GM19239 (cell line): Measurements from ENCODE around the gene URB2.

Experiments
- DNase-seq: peaks from one replicate; pipeline ENCODE4 v3.0.0; 2011; ENCODE audit warnings: low spot score; ENCODE audit not compliant: insufficient read length
- FAIRE-seq: peaks from 2 replicates; lab custom pipeline; 2011; peaks lifted over from hg19 to GRCh38; lab: Jason Lieb, UNC

URB2 gene

GRCh38 chr1:229642376-229642775 lies 16.3 kb downstream of the URB2 start:
- no peak for FAIRE-seq
- DNase-seq, result no peak

- DNase-seq (no peak), FAIRE-seq (no peak)
Measured at GRCh38 chr1:229642970-229643369, 16.9 kb downstream of the URB2 start.

- peak; percentile 12 for DNase-seq
- FAIRE-seq, result peak; percentile 58
Measured at GRCh38 chr1:229643996-229644745, 18.1 kb downstream of the URB2 start.

- FAIRE-seq, result no peak
Measured at GRCh38 chr1:229645324-229645993, 19.4 kb downstream of the URB2 start.

GRCh38 chr1:229648406-229648805 lies 22.4 kb downstream of the URB2 start:
- no peak for FAIRE-seq
- DNase-seq, result no peak

More at GRCh38 chr1:229645324-229645993, 19.4 kb downstream of the URB2 start:
- DNase-seq, result no peak

GRCh38 chr1:229650045-229650444 lies 24.0 kb downstream of the URB2 start:
- no peak for FAIRE-seq
- DNase-seq, result no peak

- FAIRE-seq, result no peak
- no peak for DNase-seq
Measured at GRCh38 chr1:229651546-229651945, 25.5 kb downstream of the URB2 start.

- no peak for DNase-seq
- no peak for FAIRE-seq
Measured at GRCh38 chr1:229653420-229653819, 27.4 kb downstream of the URB2 start.

GRCh38 chr1:229655781-229656180 lies 29.7 kb downstream of the URB2 start:
- FAIRE-seq, result no peak
- DNase-seq, result no peak

- FAIRE-seq (no peak), DNase-seq (no peak)
Measured at GRCh38 chr1:229657993-229658755, 32.1 kb downstream of the URB2 start.

- peak; percentile 89 for FAIRE-seq
Measured at GRCh38 chr1:229661022-229661877, 35.2 kb downstream of the URB2 start.

GRCh38 chr1:229661897-229662296 lies 35.9 kb downstream of the URB2 start:
- DNase-seq, result no peak
- FAIRE-seq, result no peak

More at GRCh38 chr1:229661022-229661877, 35.2 kb downstream of the URB2 start:
- peak; percentile 82 for DNase-seq

GRCh38 chr1:229664133-229664689 lies 38.2 kb downstream of the URB2 start:
- DNase-seq, result peak; percentile 14
- FAIRE-seq, result peak; percentile 33

GRCh38 chr1:229665912-229666558 lies 40.0 kb downstream of the URB2 start:
- FAIRE-seq, result no peak
- no peak for DNase-seq

GRCh38 chr1:229666585-229666984 lies 40.5 kb downstream of the URB2 start:
- no peak for DNase-seq
- no peak for FAIRE-seq

- DNase-seq, result no peak
- FAIRE-seq, result no peak
Measured at GRCh38 chr1:229669333-229669732, 43.3 kb downstream of the URB2 start.

GRCh38 chr1:229671310-229671709 lies 45.3 kb downstream of the URB2 start:
- FAIRE-seq, result no peak
- DNase-seq, result no peak

GRCh38 chr1:229672246-229672645 lies 46.2 kb downstream of the URB2 start:
- no peak for DNase-seq
- no peak for FAIRE-seq

GRCh38 chr1:229674042-229674441 lies 48.0 kb downstream of the URB2 start:
- FAIRE-seq (no peak), DNase-seq (no peak)
